C4-2B (cell line): ENCODE results near the gene TMEM131L.

Experiments
- H3K27ac ChIP-seq: fragments of 450-650 bp; 2 replicates; pipeline ENCODE4 v1.5.1; 2017
- CTCF ChIP-seq: fragments of 450-650 bp; conservative IDR thresholded peaks from 2 replicates; pipeline ENCODE4 v1.5.1; 2017; ENCODE audit warnings: mild to moderate bottlenecking
- ZFX ChIP-seq: fragments of 450-650 bp; IDR thresholded peaks from 2 replicates; pipeline ENCODE4 v1.6.1; 2017

The TMEM131L gene

GRCh38 chr4:153610623-153611376 lies 144.6 kb downstream of the TMEM131L start:
- TF ChIP-seq ZFX = no peak
- TF ChIP-seq CTCF = no peak
- no peak overlapping the region for H3K27ac ChIP-seq

GRCh38 chr4:153611679-153612078 lies 145.5 kb downstream of the TMEM131L start:
- TF ChIP-seq ZFX (no peak), CTCF (no peak)
- no peak overlapping the region for H3K27ac ChIP-seq

- TF ChIP-seq ZFX = no peak
- TF ChIP-seq CTCF = no peak
- no peak overlapping the region for H3K27ac ChIP-seq
These were observed 146.7 kb downstream of the TMEM131L start for GRCh38 chr4:153612878-153613277.

GRCh38 chr4:153616006-153616555 lies 149.9 kb downstream of the TMEM131L start:
- TF ChIP-seq CTCF (no peak), ZFX (no peak)

GRCh38 chr4:153618833-153619232 lies 152.7 kb downstream of the TMEM131L start:
- TF ChIP-seq ZFX (no peak), CTCF (no peak)
- no peak overlapping the region for H3K27ac ChIP-seq

More at GRCh38 chr4:153616006-153616555, 149.9 kb downstream of the TMEM131L start:
- H3K27ac ChIP-seq = no peak overlapping the region

GRCh38 chr4:153619811-153620210 lies 153.7 kb downstream of the TMEM131L start:
- TF ChIP-seq CTCF (no peak), ZFX (no peak)
- H3K27ac ChIP-seq = no peak overlapping the region

- no peak overlapping the region for H3K27ac ChIP-seq
- no peak for TF ChIP-seq ZFX
- TF ChIP-seq CTCF = no peak
These were observed 154.2 kb downstream of the TMEM131L start for GRCh38 chr4:153620352-153620751.
